Endothelial cell of umbilical vein (primary cell): ENCODE results near the gene GDI1. TPM values are rescaled to one million over a fixed set of nuclear protein-coding genes. Genes with fewer than 3 reads are reported as not detected.

Experiments
- BruUV-seq: library from RNA; stranded (reverse); fragments of 400-500 nt; replicated peaks from 2 replicates; lab custom pipeline; 2021; lab: Mats Ljungman, UMichigan
- CTCF ChIA-PET: fragments of 300-600, 350-600 bp; sonication (Branson Sonifier 250); formaldehyde crosslinking; loops from one replicate; lab custom pipeline; 2021; ENCODE audit warnings: antibody characterized with exemption, inconsistent platforms; lab: Charles Lee
- POLR2A ChIA-PET: fragments of 300-600, 350-600 bp; sonication (Branson Sonifier 250); formaldehyde crosslinking; loops from one replicate; lab custom pipeline; 2021; ENCODE audit warnings: antibody characterized with exemption, inconsistent platforms; lab: Charles Lee
- DNase-seq: peaks from one replicate; pipeline ENCODE4 v3.0.0-alpha.2; 2011; ENCODE audit warnings: low read depth, low spot score
- FAIRE-seq: peaks from 2 replicates; lab custom pipeline; 2011; peaks lifted over from hg19 to GRCh38; lab: Jason Lieb, UNC
- H2AFZ ChIP-seq: 2 replicates; pipeline ENCODE4 v1.6.0; 2012; ENCODE audit warnings: low read depth, low read length, control low read depth, inconsistent platforms
- H3K27ac ChIP-seq: 2 replicates; pipeline ENCODE4 v1.5.1; 2011; ENCODE audit warnings: low read depth, mild to moderate bottlenecking, control low read depth, low read length, moderate library complexity; ENCODE audit not compliant: insufficient read depth
- H3K27me3 ChIP-seq, 2 experiments: 2 replicates each; pipeline versions ENCODE4 v1.6.0 to v1.6.1; 2011; ENCODE audit warnings: low read length in 2 of 2, mixed read lengths in 1 of 2; ENCODE audit not compliant: control insufficient read depth in 2 of 2, insufficient read depth in 2 of 2
- H3K36me3 ChIP-seq, 2 experiments: 2 replicates in 1 of 2; 3 replicates in 1 of 2; pipeline ENCODE4 v1.5.1; 2011; ENCODE audit warnings: low read length in 2 of 2, mild to moderate bottlenecking in 1 of 2, moderate library complexity in 1 of 2; ENCODE audit not compliant: control insufficient read depth in 2 of 2, insufficient read depth in 2 of 2; ENCODE audit errors: extremely low read depth in 1 of 2
- H3K4me1 ChIP-seq: 3 replicates; pipeline ENCODE4 v1.5.1; 2011; ENCODE audit warnings: mild to moderate bottlenecking, low read length; ENCODE audit not compliant: control insufficient read depth, insufficient read depth; ENCODE audit errors: extremely low read depth
- H3K4me2 ChIP-seq: 2 replicates; pipeline ENCODE4 v1.6.1; 2011; ENCODE audit warnings: low read length, control low read depth, mixed read lengths; ENCODE audit not compliant: insufficient read depth
- H3K4me3 ChIP-seq, 3 experiments: fragments of 200-600 bp in 1 of 3; sonication (generic), shearing (Covaris generic) in 1 of 3; replicated peaks in 1 of 3; 2 replicates each; pipeline ENCODE4 v1.5.1; 2011 to 2016; ENCODE audit warnings: control low read depth in 3 of 3, low read length in 3 of 3, mild to moderate bottlenecking in 2 of 3, inconsistent platforms in 1 of 3, low read depth in 1 of 3, moderate library complexity in 1 of 3; ENCODE audit not compliant: insufficient read depth in 1 of 3
- H3K79me2 ChIP-seq: 2 replicates; pipeline ENCODE4 v1.6.0; 2012; ENCODE audit warnings: low read length, inconsistent platforms; ENCODE audit not compliant: control insufficient read depth, insufficient read depth
- H3K9ac ChIP-seq: replicated peaks from 2 replicates; pipeline ENCODE3; 2011; ENCODE audit warnings: low read length, control low read depth; ENCODE audit not compliant: insufficient read depth; ENCODE audit errors: extremely low read depth
- H3K9me1 ChIP-seq: replicated peaks from 3 replicates; pipeline ENCODE4 v1.6.0; 2011; ENCODE audit warnings: mild to moderate bottlenecking, low read length; ENCODE audit not compliant: control insufficient read depth, insufficient read depth; ENCODE audit errors: extremely low read depth
- H3K9me3 ChIP-seq: replicated peaks from 2 replicates; pipeline ENCODE4 v1.5.1; 2012; ENCODE audit warnings: low read length, inconsistent platforms; ENCODE audit not compliant: control insufficient read depth, insufficient read depth
- H4K20me1 ChIP-seq: replicated peaks from 2 replicates; pipeline ENCODE3; 2011; ENCODE audit warnings: mild to moderate bottlenecking, low read length; ENCODE audit not compliant: control insufficient read depth, insufficient read depth; ENCODE audit errors: extremely low read depth
- CTCF ChIP-seq, 2 donors: IDR thresholded peaks; 1 replicate in 1 of 2; 2 replicates in 1 of 2; pipeline ENCODE4 v1.5.1; 2011; ENCODE audit warnings: low read length in 2 of 2, mild to moderate bottlenecking in 2 of 2, moderate library complexity in 2 of 2, control low read depth in 1 of 2, inconsistent platforms in 1 of 2, low read depth in 1 of 2; ENCODE audit not compliant: insufficient read depth in 1 of 2; ENCODE audit errors: extremely low read depth in 1 of 2
- EZH2 ChIP-seq: IDR thresholded peaks from 2 replicates; pipeline ENCODE4 v1.6.1; 2012; ENCODE audit warnings: borderline replicate concordance, low read depth, mild to moderate bottlenecking, moderate library complexity, low read length, inconsistent platforms; ENCODE audit not compliant: severe bottlenecking
- FOS ChIP-seq: IDR thresholded peaks from 2 replicates; pipeline ENCODE4 v1.6.1; 2011; ENCODE audit warnings: mild to moderate bottlenecking, low read length, moderate library complexity, borderline replicate concordance; ENCODE audit not compliant: insufficient read depth
- GATA2 ChIP-seq: IDR thresholded peaks from 2 replicates; pipeline ENCODE4 v1.7.0; 2011; ENCODE audit warnings: low read depth, mild to moderate bottlenecking, moderate library complexity, mixed read lengths, low read length; ENCODE audit not compliant: insufficient read length, insufficient read depth
- JUN ChIP-seq: IDR thresholded peaks from 2 replicates; pipeline ENCODE4 v1.6.1; 2011; ENCODE audit warnings: borderline replicate concordance, low read depth; ENCODE audit not compliant: insufficient read length, insufficient read depth
- MAX ChIP-seq: IDR thresholded peaks from 2 replicates; pipeline ENCODE4 v1.6.1; 2011; ENCODE audit not compliant: insufficient read depth, insufficient read length
- MYC ChIP-seq: IDR thresholded peaks from one replicate; pipeline ENCODE4 v1.6.1; 2011; ENCODE audit warnings: mild to moderate bottlenecking, low read depth, low read length
- POLR2A ChIP-seq: IDR thresholded peaks from 2 replicates; pipeline ENCODE4 v1.6.1; 2012; ENCODE audit warnings: low read depth, mild to moderate bottlenecking, control low read depth, low read length
- POLR2AphosphoS5 ChIP-seq: IDR thresholded peaks from 2 replicates; pipeline ENCODE4 v1.6.1; 2012; ENCODE audit warnings: low read depth, mild to moderate bottlenecking, control low read depth, low read length, moderate library complexity; ENCODE audit not compliant: insufficient read depth
- dilution Hi-C: fragments of 300-500 bp; cut with MboI; formaldehyde crosslinking; loops from one replicate; pipeline ENCODE4 v1.15.0; 2019; ENCODE audit warnings: low sequenced_read_pairs; ENCODE audit not compliant: extremely low pct_ligation_motif_present
- intact Hi-C: fragments of 100-400 bp; cut with micrococcal nuclease; formaldehyde crosslinking; loops from one replicate; pipeline ENCODE4 v1.10.0; 2022
- polyA plus RNA-seq, 4 experiments: library from polyadenylated mRNA; depleted of rRNA in 3 of 4; stranded (reverse) in 3 of 4; unstranded in 1 of 4; fragments of >200 nt; gene quantifications; 2 replicates each; pipeline versions ENCODE4 v1.2.1 to v1.2.3, GENCODE V29; 2011 to 2012; ENCODE audit warnings: missing spikeins in 1 of 4
- total RNA-seq: library from RNA; stranded (reverse); gene quantifications from 2 replicates; pipeline ENCODE4 v1.2.3, GENCODE V29; 2021

The GDI1 gene
- total and polyA plus RNA-seq, 2 donors (not counting 3 experiments of a cell fraction or from before 2014, with no cell fraction given), result 128 to 247 TPM

GRCh38 chrX:154481911-154482601, 45.1 kb downstream of the GDI1 start:
- no peak for TF ChIP-seq EZH2
- TF ChIP-seq GATA2, result no peak
- no peak for TF ChIP-seq FOS
- no peak for TF ChIP-seq POLR2AphosphoS5
- no peak for TF ChIP-seq JUN
- Histone ChIP-seq H2AFZ (no peak overlapping the region), H3K4me1 (peaks cover 12% of the 10 kb centered on the region), H3K9ac (no peak overlapping the region), H3K79me2 (peaks cover 10% of the 10 kb centered on the region), H3K27ac (no peak overlapping the region), H3K9me1 (no peaks in the 10 kb centered on the region), H3K4me3 (no peak overlapping the region), H3K36me3 (no peaks in the 10 kb centered on the region), H3K4me2 (no peak overlapping the region), H3K9me3 (no peaks in the 10 kb centered on the region), H4K20me1 (no peaks in the 10 kb centered on the region), H3K27me3 (no peaks in the 10 kb centered on the region)
- dilution Hi-C loops (no loop called here), intact Hi-C loops (no loop called here)
- POLR2A ChIA-PET, result no interaction called here
- CTCF ChIA-PET, result interaction anchor here (1.0 to 1.4 kb wide), 2 partner anchors 9 to 45 kb away, joined by 3 read pairs; no protein-coding TSS in a partner anchor
- BruUV-seq, result no TSS peak
- DNase-seq (no peak), FAIRE-seq (no peak)

- TF ChIP-seq FOS, result no peak
- TF ChIP-seq MYC, result no peak
- TF ChIP-seq CTCF (IDR thresholded peaks at IDR 0.05; ENCODE audit: extremely low read depth in 1 of 2, insufficient read depth in 1 of 2, low read depth in 1 of 2, low read length in 2 of 2), result no peak
- no peak for TF ChIP-seq GATA2
- no peak for TF ChIP-seq EZH2
- TF ChIP-seq MAX, result no peak
- no peak for TF ChIP-seq POLR2A
- no peak for TF ChIP-seq JUN
- no peak for TF ChIP-seq POLR2AphosphoS5
- H3K9me1 ChIP-seq, result no peaks in the 10 kb centered on the region
- no peak overlapping the region for H3K27ac ChIP-seq
- no peak for DNase-seq
- no peak for FAIRE-seq
- H3K79me2 ChIP-seq, result peaks cover 10% of the 10 kb centered on the region
- ChIA-PET CTCF (interaction anchor here (1.4 kb wide), 1 partner anchor 8 kb away, joined by 3 read pairs; no protein-coding TSS in a partner anchor), POLR2A (no interaction called here)
- no peak overlapping the region for H2AFZ ChIP-seq
- H4K20me1 ChIP-seq, result no peaks in the 10 kb centered on the region
- H3K4me1 ChIP-seq, result peaks cover 12% of the 10 kb centered on the region
- H3K9ac ChIP-seq, result no peak overlapping the region
- no peak overlapping the region for H3K4me2 ChIP-seq
- dilution Hi-C loops, result no loop called here
- no peaks in the 10 kb centered on the region for H3K9me3 ChIP-seq
- BruUV-seq, result no TSS peak
- intact Hi-C loops, result no loop called here
- H3K36me3 ChIP-seq, result no peaks in the 10 kb centered on the region
- H3K27me3 ChIP-seq, result no peaks in the 10 kb centered on the region
- no peak overlapping the region for H3K4me3 ChIP-seq
Observed at GRCh38 chrX:154482786-154483185, 45.8 kb downstream of the GDI1 start.
